ENCODE results near the gene PAPOLB. TPM values are rescaled to one million over a fixed set of nuclear protein-coding genes. Genes with fewer than 3 reads are reported as not detected.

PAPOLB gene
- total RNA-seq, 4 donors from 2014 or later = 0.38 TPM; not detected in 3

GRCh38 chr7:4857189-4857588 is 4.6 kb downstream of the PAPOLB start:
- Histone ChIP-seq H3K9me3 (peaks cover 0 to 3% (median 0%) of the 10 kb centered on the region in 3 donors), H3K27me3 (peaks cover 0 to 19% (median 2%) of the 10 kb centered on the region in 4 donors), H3K4me1 (peaks cover 0 to 5% (median 0%) of the 10 kb centered on the region in 3 donors), H3K4me3 (no peak overlapping the region), H3K27ac (no peak overlapping the region), H3K36me3 (no peaks in the 10 kb centered on the region)
- TF ChIP-seq CTCF (IDR thresholded peaks at IDR 0.05) (no peak), POLR2A (IDR thresholded peaks at IDR 0.05) (no peak)
- 52 to 54% methylated on average over 3 of the region's 3 CpGs for WGBS, 2 donors
- intact Hi-C loops (cut with DNase I) = no loop called here
- DNase-seq = no peak

GRCh38 chr7:4856336-4857057 is 5.3 kb downstream of the PAPOLB start:
- intact Hi-C loops (cut with DNase I) = no loop called here
- Histone ChIP-seq H3K9me3 (peaks cover 0 to 7% (median 0%) of the 10 kb centered on the region in 3 donors), H3K4me1 (no peaks in the 10 kb centered on the region), H3K36me3 (no peaks in the 10 kb centered on the region), H3K4me3 (no peak overlapping the region), H3K27me3 (peaks cover 0 to 12% (median 0%) of the 10 kb centered on the region in 4 donors), H3K27ac (no peak overlapping the region)
- no peak for TF ChIP-seq CTCF (IDR thresholded peaks at IDR 0.05)
- TF ChIP-seq POLR2A (IDR thresholded peaks at IDR 0.05) = no peak
- no peak for DNase-seq
- 69 to 72% methylated on average over 10 of the region's 10 CpGs for WGBS, 2 donors

- peaks cover 0 to 7% (median 0%) of the 10 kb centered on the region in 3 donors for H3K9me3 ChIP-seq
- DNase-seq = no peak
- no peaks in the 10 kb centered on the region for H3K4me1 ChIP-seq
- intact Hi-C loops (cut with DNase I) = no loop called here
- H3K4me3 ChIP-seq = no peak overlapping the region
- WGBS, 2 donors = 63 to 85% methylated on average over 5 to 6 of the region's 6 CpGs
- no peaks in the 10 kb centered on the region for H3K36me3 ChIP-seq
- no peak overlapping the region for H3K27ac ChIP-seq
- no peaks in the 10 kb centered on the region for H3K27me3 ChIP-seq
- no peak for TF ChIP-seq CTCF (IDR thresholded peaks at IDR 0.05)
- TF ChIP-seq POLR2A (IDR thresholded peaks at IDR 0.05) = no peak
Observed at GRCh38 chr7:4854916-4855315, 6.9 kb downstream of the PAPOLB start.

GRCh38 chr7:4851459-4852422 is 10.1 kb downstream of the PAPOLB start:
- Histone ChIP-seq H3K27ac (no peak overlapping the region), H3K36me3 (no peaks in the 10 kb centered on the region), H3K9me3 (peaks cover 0 to 7% (median 0%) of the 10 kb centered on the region in 3 donors), H3K4me1 (no peaks in the 10 kb centered on the region), H3K4me3 (no peak overlapping the region), H3K27me3 (no peaks in the 10 kb centered on the region)
- DNase-seq = no peak
- 68 to 76% methylated on average over 6 of the region's 6 CpGs for WGBS, 2 donors
- no peak for TF ChIP-seq CTCF (IDR thresholded peaks at IDR 0.05)
- no peak for TF ChIP-seq POLR2A (IDR thresholded peaks at IDR 0.05)
- intact Hi-C loops (cut with DNase I) = no loop called here

Data from esophagus squamous epithelium (tissue), 5 donors.